ENCODE results near the gene ALPK1.
"Not testable (repeated sequence)": the region's sequence is repeated elsewhere in the genome, so short reads cannot be mapped to it uniquely, and the experiment has no call there.

The ALPK1 gene

GRCh38 chr4:112284662-112285411 is 12.3 kb upstream of the ALPK1 start:
- DNase-seq, result peak; percentile 21

- DNase-seq, result no peak
Measured at GRCh38 chr4:112287258-112287989, 9.7 kb upstream of the ALPK1 start.

GRCh38 chr4:112288455-112288854 is 8.7 kb upstream of the ALPK1 start:
- no peak for DNase-seq

- no peak for DNase-seq
Measured at GRCh38 chr4:112289407-112290253, 7.5 kb upstream of the ALPK1 start.

- DNase-seq, result no peak
Measured at GRCh38 chr4:112290341-112290740, 6.8 kb upstream of the ALPK1 start.

GRCh38 chr4:112299721-112300120 is 2.6 kb downstream of the ALPK1 start:
- DNase-seq, result no peak

- DNase-seq, result no peak
Measured at GRCh38 chr4:112302320-112303274, 5.4 kb downstream of the ALPK1 start.

- not testable (repeated sequence) for DNase-seq
Measured at GRCh38 chr4:112305477-112305876, 8.3 kb downstream of the ALPK1 start.

GRCh38 chr4:112309263-112309791 is 12.2 kb downstream of the ALPK1 start:
- DNase-seq, result not testable (repeated sequence)

- DNase-seq, result no peak
Measured at GRCh38 chr4:112311516-112311915, 14.3 kb downstream of the ALPK1 start.

- DNase-seq, result no peak
Measured at GRCh38 chr4:112312610-112313239, 15.6 kb downstream of the ALPK1 start.

- no peak for DNase-seq
Measured at GRCh38 chr4:112315446-112315845, 18.3 kb downstream of the ALPK1 start.

GRCh38 chr4:112316360-112316759 is 19.2 kb downstream of the ALPK1 start:
- DNase-seq, result no peak

- no peak for DNase-seq
Measured at GRCh38 chr4:112318239-112319142, 21.3 kb downstream of the ALPK1 start.

GRCh38 chr4:112321776-112322684 is 24.9 kb downstream of the ALPK1 start:
- peak; percentile 64 for DNase-seq

GRCh38 chr4:112322866-112323265 is 25.7 kb downstream of the ALPK1 start:
- DNase-seq, result no peak

- DNase-seq, result no peak
Measured at GRCh38 chr4:112325530-112325929, 28.4 kb downstream of the ALPK1 start.

GRCh38 chr4:112327965-112328733 is 31.0 kb downstream of the ALPK1 start:
- DNase-seq, result peak; percentile 79

Measured in NCI-H82 (cell line).